Measurements from ENCODE around the gene RPTOR. TPM values are rescaled to one million over a fixed set of nuclear protein-coding genes. Genes with fewer than 3 reads are reported as not detected.

RPTOR gene
- total RNA-seq, 1 donor, result 30.0 TPM

GRCh38 chr17:80647746-80648145 lies 103.1 kb downstream of the RPTOR start:
- no peak for TF ChIP-seq CTCF (IDR thresholded peaks at IDR 0.05; ENCODE audit: insufficient read depth, low read length)
- no peak overlapping the region for H3K4me3 ChIP-seq (ENCODE audit: low read depth, low read length)
- peak; percentile 61 for DNase-seq (ENCODE audit: low read depth)

DNA sequence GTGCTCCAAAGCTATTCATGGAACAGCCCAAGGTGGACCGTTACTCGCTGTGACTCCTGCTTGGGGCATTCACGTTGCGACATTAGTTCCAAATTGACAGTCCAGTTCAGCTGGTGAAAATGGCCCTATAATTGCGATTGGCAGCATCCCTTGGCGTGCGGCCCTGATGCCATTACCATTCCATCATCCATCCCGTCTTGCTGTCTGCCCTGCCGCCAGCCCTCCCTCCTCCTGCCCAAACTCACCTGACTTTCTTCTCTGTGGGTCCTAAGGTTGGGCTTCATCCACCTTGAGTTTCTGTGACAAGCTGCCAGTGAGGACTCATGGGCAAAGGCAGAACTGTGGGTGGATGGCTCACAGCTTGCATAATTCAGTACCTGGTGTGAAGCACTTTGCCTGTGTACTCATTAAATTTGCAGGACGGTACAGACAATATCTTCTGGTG lies 104.6 kb downstream of the RPTOR start:
- no peak overlapping the region for H3K4me3 ChIP-seq (ENCODE audit: low read depth, low read length)
- no peak for TF ChIP-seq CTCF (IDR thresholded peaks at IDR 0.05; ENCODE audit: insufficient read depth, low read length)
- DNase-seq (ENCODE audit: low read depth), result no peak

DNA sequence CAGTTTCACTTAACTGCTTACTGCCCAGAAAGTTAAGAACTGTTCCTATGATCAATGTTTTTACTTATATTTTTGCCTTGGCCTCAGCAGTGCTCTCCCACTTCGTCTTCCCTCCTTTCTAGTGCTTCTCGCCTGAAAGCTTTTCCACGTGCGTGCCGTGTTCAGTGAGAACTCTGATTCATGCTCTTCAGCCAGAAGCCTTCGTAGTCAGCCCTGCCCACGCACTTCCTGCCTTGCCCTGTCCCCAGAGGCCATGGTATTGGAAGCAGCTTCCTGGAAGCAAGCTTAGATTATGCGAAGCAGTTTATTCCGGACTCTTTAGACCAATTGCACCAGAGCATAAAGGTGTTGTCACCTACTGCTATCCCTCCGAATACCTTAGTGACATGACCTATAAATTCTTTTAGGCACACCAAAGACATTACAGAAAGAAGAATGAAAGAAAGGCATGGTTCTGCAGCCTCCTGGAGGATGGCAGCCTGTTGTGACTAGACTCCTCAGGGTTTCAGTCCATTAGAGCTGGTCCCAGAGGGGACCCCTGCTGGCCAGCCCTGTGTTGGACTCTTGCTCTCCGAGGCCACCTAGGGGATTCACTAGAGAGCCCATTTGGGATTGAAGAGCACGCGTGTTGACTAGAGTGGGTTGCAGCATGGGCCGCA lies 105.2 kb downstream of the RPTOR start:
- peak; percentile 46 for TF ChIP-seq CTCF (IDR thresholded peaks at IDR 0.05; ENCODE audit: insufficient read depth, low read length)
- peak; percentile 97 for DNase-seq (ENCODE audit: low read depth)
- H3K4me3 ChIP-seq (ENCODE audit: low read depth, low read length), result no peak overlapping the region

GRCh38 chr17:80650331-80650672 lies 105.7 kb downstream of the RPTOR start:
- no peak for DNase-seq (ENCODE audit: low read depth)
- H3K4me3 ChIP-seq (ENCODE audit: low read depth, low read length), result no peak overlapping the region
- no peak for TF ChIP-seq CTCF (IDR thresholded peaks at IDR 0.05; ENCODE audit: insufficient read depth, low read length)

DNA sequence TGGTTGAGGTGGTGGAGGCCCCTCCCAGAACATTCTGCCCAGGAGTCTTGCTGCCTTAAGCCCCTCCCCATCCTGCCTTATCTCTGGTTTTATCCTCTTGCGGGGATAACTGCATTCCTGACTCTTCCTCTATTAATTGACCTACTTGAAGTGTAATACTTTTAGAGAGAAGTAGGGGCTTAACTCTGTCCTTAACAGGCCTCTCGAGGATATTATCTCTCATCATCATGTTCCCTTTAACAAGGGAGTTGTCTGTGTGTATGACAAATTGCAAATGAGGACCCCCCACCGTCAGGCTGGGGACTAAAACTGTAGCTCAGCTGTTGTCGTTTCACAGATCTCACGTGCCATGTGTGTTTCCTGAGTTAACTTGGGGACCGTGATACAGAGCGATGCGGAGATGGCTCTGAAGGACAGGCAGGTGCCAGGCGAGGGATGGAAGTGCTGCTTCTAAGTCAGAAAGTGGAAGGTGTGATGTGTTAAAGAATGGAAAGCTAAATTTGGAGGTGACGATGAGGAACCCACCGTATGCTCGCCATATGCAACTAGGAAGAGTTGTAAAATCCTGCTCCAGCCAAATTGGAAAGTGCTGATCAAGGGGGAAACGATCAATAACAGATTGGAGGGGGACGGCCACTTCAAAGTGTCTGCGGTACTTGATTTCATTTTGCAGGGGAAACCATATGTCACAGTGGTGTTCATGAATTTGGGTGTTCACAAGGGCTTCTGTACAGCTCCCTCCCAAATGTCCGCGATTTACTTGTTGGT lies 106.3 kb downstream of the RPTOR start:
- TF ChIP-seq CTCF (IDR thresholded peaks at IDR 0.05; ENCODE audit: insufficient read depth, low read length), result no peak
- DNase-seq (ENCODE audit: low read depth), result no peak
- H3K4me3 ChIP-seq (ENCODE audit: low read depth, low read length), result no peak overlapping the region

DNA sequence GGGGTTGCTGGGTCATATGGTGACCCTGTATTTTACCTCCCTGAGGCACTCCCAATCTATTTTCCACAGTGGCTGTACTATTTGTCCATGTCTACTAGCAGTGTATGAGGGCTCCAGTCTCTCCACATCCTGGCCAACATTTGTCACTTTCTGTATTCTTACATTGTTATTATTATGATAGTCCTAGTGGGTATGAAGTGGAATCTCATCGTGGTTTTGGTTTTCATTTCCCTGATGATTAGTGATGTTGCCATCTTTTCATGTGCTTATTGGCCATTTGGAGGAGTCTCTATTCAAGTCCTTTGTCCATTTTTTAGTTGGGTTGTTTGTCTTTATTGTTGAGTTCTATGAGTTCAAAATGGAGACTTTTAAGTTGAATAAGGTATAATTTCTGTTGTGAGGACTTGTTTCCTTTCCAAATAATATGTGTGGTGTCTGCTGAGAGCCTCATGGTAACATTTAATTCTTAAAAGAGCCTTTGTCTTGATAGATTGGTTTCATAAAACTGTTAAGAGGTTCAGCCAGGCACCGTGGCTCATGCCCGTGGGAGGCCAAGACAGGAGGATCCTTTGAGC lies 108.2 kb downstream of the RPTOR start:
- no peak overlapping the region for H3K4me3 ChIP-seq (ENCODE audit: low read depth, low read length)
- no peak for DNase-seq (ENCODE audit: low read depth)
- no peak for TF ChIP-seq CTCF (IDR thresholded peaks at IDR 0.05; ENCODE audit: insufficient read depth, low read length)

Measured in fibroblast of the aortic adventitia (primary cell).